CD14-positive monocyte (primary cell): ENCODE data around the gene PEX11A. TPM values are rescaled to one million over a fixed set of nuclear protein-coding genes. Genes with fewer than 3 reads are reported as not detected.
"Not testable (repeated sequence)": the region's sequence is repeated elsewhere in the genome, so short reads cannot be mapped to it uniquely, and the experiment has no call there.

Source experiments
- DNase-seq, 3 donors: peaks; one replicate each; pipeline ENCODE4 v3.0.0-alpha.2; 2011 to 2022
- H2AFZ ChIP-seq: 2 replicates; pipeline ENCODE4 v1.6.0; 2012; ENCODE audit warnings: mild to moderate bottlenecking, low read depth, low read length, inconsistent platforms; ENCODE audit not compliant: insufficient read depth, poor library complexity, severe bottlenecking
- H3K27ac ChIP-seq, 2 donors: 1 replicate in 1 of 2; 2 replicates in 1 of 2; pipeline ENCODE4 v1.5.1; 2012 to 2013; ENCODE audit warnings: low read length in 2 of 2, control low read depth in 1 of 2, inconsistent platforms in 1 of 2, low read depth in 1 of 2, mild to moderate bottlenecking in 1 of 2
- H3K27me3 ChIP-seq, 2 donors: one replicate each; pipeline versions ENCODE4 v1.6.0 to v1.6.1; 2011 to 2013; ENCODE audit warnings: low read length in 2 of 2; ENCODE audit not compliant: control insufficient read depth in 2 of 2, insufficient read depth in 2 of 2
- H3K36me3 ChIP-seq, 2 donors: replicated peaks in 1 of 2; 1 replicate in 1 of 2; 2 replicates in 1 of 2; pipeline versions ENCODE4 v1.5.1 to v1.6.1; 2012 to 2013; ENCODE audit warnings: low read length in 2 of 2, control low read depth in 1 of 2, inconsistent platforms in 1 of 2, mild to moderate bottlenecking in 1 of 2; ENCODE audit not compliant: insufficient read depth in 2 of 2, control insufficient read depth in 1 of 2
- H3K4me1 ChIP-seq, 2 donors: 1 replicate in 1 of 2; 2 replicates in 1 of 2; pipeline versions ENCODE4 v1.5.1 to v1.6.1; 2012 to 2013; ENCODE audit warnings: low read length in 2 of 2, control low read depth in 1 of 2, inconsistent platforms in 1 of 2, mild to moderate bottlenecking in 1 of 2, moderate library complexity in 1 of 2; ENCODE audit not compliant: insufficient read depth in 2 of 2, control insufficient read depth in 1 of 2
- H3K4me2 ChIP-seq: replicated peaks from 2 replicates; pipeline ENCODE3; 2012; ENCODE audit warnings: low read length, moderate library complexity, mild to moderate bottlenecking; ENCODE audit not compliant: poor library complexity, severe bottlenecking; ENCODE audit errors: extremely low read depth
- H3K4me3 ChIP-seq, 3 experiments: fragments of 200-600 bp in 1 of 3; sonication (generic) in 1 of 3; replicated peaks in 1 of 3; 1 replicate in 2 of 3; 2 replicates in 1 of 3; pipeline ENCODE4 v1.5.1; 2011 to 2013; ENCODE audit warnings: low read length in 3 of 3, mild to moderate bottlenecking in 3 of 3, control low read depth in 2 of 3, low read depth in 2 of 3, inconsistent platforms in 1 of 3, moderate library complexity in 1 of 3
- H3K79me2 ChIP-seq: 2 replicates; pipeline ENCODE4 v1.6.0; 2012; ENCODE audit warnings: mild to moderate bottlenecking, control low read depth, inconsistent platforms, low read length, moderate library complexity; ENCODE audit not compliant: insufficient read depth
- H3K9ac ChIP-seq: 2 replicates; pipeline ENCODE4 v1.6.0; 2017; ENCODE audit warnings: low read length, mild to moderate bottlenecking; ENCODE audit not compliant: insufficient read depth, poor library complexity, severe bottlenecking
- H3K9me3 ChIP-seq, 2 donors: replicated peaks in 1 of 2; 1 replicate in 1 of 2; 2 replicates in 1 of 2; pipeline versions ENCODE4 v1.5.1 to v1.6.1; 2012 to 2013; ENCODE audit warnings: low read length in 2 of 2, control low read depth in 1 of 2; ENCODE audit not compliant: control insufficient read depth in 1 of 2, insufficient read depth in 1 of 2
- H4K20me1 ChIP-seq: 2 replicates; pipeline ENCODE4 v1.6.0; 2012; ENCODE audit warnings: mild to moderate bottlenecking, low read length, control low read depth, moderate library complexity; ENCODE audit not compliant: insufficient read depth
- H3K27ac Mint-ChIP-seq, 7 donors: one replicate each; pipeline ENCODE4 v1.8.0; 2020; ENCODE audit warnings: mild to moderate bottlenecking in 7 of 7, mixed read lengths in 7 of 7, moderate library complexity in 6 of 7, inconsistent platforms in 2 of 7
- H3K27me3 Mint-ChIP-seq, 3 donors: one replicate each; pipeline ENCODE4 v1.8.0; 2021 to 2022; ENCODE audit warnings: low read depth in 3 of 3, mild to moderate bottlenecking in 3 of 3, mixed read lengths in 3 of 3, moderate library complexity in 3 of 3, inconsistent platforms in 1 of 3
- H3K36me3 Mint-ChIP-seq, 2 donors: one replicate each; pipeline ENCODE4 v1.8.0; 2020; ENCODE audit warnings: mixed read lengths in 2 of 2, inconsistent platforms in 1 of 2, mild to moderate bottlenecking in 1 of 2
- H3K4me1 Mint-ChIP-seq: one replicate; pipeline ENCODE4 v1.8.0; 2020; ENCODE audit warnings: mild to moderate bottlenecking, mixed read lengths
- H3K4me3 Mint-ChIP-seq, 2 donors: one replicate each; pipeline ENCODE4 v1.8.0; 2020; ENCODE audit warnings: mild to moderate bottlenecking in 2 of 2, mixed read lengths in 2 of 2, moderate library complexity in 1 of 2
- H3K9me3 Mint-ChIP-seq, 7 donors: one replicate each; pipeline ENCODE4 v1.8.0; 2020 to 2022; ENCODE audit warnings: mixed read lengths in 7 of 7, mild to moderate bottlenecking in 6 of 7, moderate library complexity in 6 of 7, inconsistent platforms in 2 of 7
- WGBS: methylation state at CpG from one replicate; pipeline ENCODE4 v1.1.5; 2013; ENCODE audit warnings: missing lambda C conversion rate; ENCODE audit not compliant: insufficient coverage; 5-methylcytosine and 5-hydroxymethylcytosine counted together
- intact Hi-C, 2 donors: fragments of 100-400 bp; cut with micrococcal nuclease; formaldehyde crosslinking; loops; one replicate each; pipeline versions ENCODE4 v1.15.0 to v1.15.1; 2023
- polyA plus RNA-seq, 3 donors: library from polyadenylated mRNA; depleted of rRNA in 1 of 3; unstranded in 2 of 3; stranded (reverse) in 1 of 3; fragments of 300-500 nt in 2 of 3; fragments of >200 nt in 1 of 3; fragmentation: Illumina TruSeq in 2 of 3; gene quantifications; 1 replicate in 2 of 3; 2 replicates in 1 of 3; pipeline ENCODE4 v1.2.3, GENCODE V29; 2012 to 2021
- TF ChIP-seq, protein P1 (sequence below): fragments of 200-600 bp; IDR thresholded peaks from one replicate; pipeline ENCODE4 v1.8.0; 2022; ENCODE audit warnings: antibody characterized with exemption, mild to moderate bottlenecking

PEX11A gene
- polyA plus RNA-seq, 3 donors, result 0.72 to 0.84 (median 0.75) TPM

DNA sequence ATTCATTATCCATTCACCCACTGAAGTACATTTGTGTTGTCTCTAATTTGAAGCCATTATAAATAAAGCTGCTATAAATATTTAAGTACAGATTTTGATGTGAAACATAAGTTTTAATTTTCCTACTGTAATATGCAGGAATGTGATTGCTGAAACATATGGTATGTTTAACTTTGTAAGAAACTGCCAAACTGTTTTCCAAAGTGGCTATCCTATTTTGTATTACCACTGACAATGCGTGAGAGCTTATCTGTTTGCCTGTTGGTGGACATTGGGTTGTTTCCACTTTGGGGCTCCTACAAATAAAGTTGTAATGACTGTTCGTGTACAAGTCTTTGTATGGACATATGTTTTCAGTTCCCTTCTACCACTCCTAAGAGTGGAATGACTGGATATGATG lies 2.5 kb upstream of the PEX11A start:
- Histone ChIP-seq H3K36me3 (no peaks in the 10 kb centered on the region), H3K9me3 (no peaks in the 10 kb centered on the region), H3K27ac (no peak overlapping the region), H3K9ac (no peak overlapping the region), H3K4me2 (no peak overlapping the region), H3K27me3 (no peaks in the 10 kb centered on the region), H3K4me3 (no peak overlapping the region), H2AFZ (no peak overlapping the region), H3K79me2 (no peaks in the 10 kb centered on the region), H4K20me1 (no peaks in the 10 kb centered on the region), H3K4me1 (peaks cover 11 to 14% of the 10 kb centered on the region in 2 donors)
- Mint-ChIP-seq H3K9me3 (peaks cover 0 to 2% (median 0%) of the 10 kb centered on the region in 7 donors), H3K27me3 (peaks cover 0 to 14% (median 12%) of the 10 kb centered on the region in 3 donors), H3K4me3 (no peak overlapping the region), H3K36me3 (no peaks in the 10 kb centered on the region), H3K27ac (no peak overlapping the region), H3K4me1 (peaks cover 14% of the 10 kb centered on the region)
- intact Hi-C loops, result no loop called here
- DNase-seq, result no peak
- TF ChIP-seq, protein P1, sequence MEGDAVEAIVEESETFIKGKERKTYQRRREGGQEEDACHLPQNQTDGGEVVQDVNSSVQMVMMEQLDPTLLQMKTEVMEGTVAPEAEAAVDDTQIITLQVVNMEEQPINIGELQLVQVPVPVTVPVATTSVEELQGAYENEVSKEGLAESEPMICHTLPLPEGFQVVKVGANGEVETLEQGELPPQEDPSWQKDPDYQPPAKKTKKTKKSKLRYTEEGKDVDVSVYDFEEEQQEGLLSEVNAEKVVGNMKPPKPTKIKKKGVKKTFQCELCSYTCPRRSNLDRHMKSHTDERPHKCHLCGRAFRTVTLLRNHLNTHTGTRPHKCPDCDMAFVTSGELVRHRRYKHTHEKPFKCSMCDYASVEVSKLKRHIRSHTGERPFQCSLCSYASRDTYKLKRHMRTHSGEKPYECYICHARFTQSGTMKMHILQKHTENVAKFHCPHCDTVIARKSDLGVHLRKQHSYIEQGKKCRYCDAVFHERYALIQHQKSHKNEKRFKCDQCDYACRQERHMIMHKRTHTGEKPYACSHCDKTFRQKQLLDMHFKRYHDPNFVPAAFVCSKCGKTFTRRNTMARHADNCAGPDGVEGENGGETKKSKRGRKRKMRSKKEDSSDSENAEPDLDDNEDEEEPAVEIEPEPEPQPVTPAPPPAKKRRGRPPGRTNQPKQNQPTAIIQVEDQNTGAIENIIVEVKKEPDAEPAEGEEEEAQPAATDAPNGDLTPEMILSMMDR, result no peak
- no CpG with 5 or more reads among the region's 2 CpGs for WGBS

DNA sequence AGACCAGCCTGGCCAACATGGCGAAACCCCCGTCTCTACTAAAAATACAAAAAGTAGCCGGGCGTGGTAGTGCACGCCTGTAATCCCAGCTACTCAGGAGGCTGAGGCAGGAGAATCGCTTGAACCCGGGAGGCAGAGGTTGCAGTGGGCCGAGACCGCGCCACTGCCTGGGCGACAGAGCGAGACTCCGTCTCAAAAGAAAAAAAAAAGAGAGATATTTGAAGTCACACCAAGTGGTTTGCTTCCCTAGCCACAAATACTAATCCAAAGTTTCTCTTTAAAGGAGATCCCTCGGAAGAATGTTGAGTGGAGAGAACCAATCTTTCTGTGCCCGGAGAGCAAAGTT lies 651 bp downstream of the PEX11A start:
- H3K27me3 Mint-ChIP-seq, H3K79me2 ChIP-seq, DNase-seq, H3K36me3 Mint-ChIP-seq, H3K27me3 ChIP-seq, H3K9me3 ChIP-seq, H4K20me1 ChIP-seq, H3K36me3 ChIP-seq, intact Hi-C loops, H3K9me3 Mint-ChIP-seq: not testable (repeated sequence)
- Histone ChIP-seq H3K27ac (peak overlapping the region in 1 of 2 donors; percentile 67), H3K4me3 (peak overlapping the region; percentile 85 to 99 (median 87)), H2AFZ (peak overlapping the region; percentile 100), H3K4me1 (peaks cover 11 to 14% of the 10 kb centered on the region in 2 donors), H3K4me2 (peak overlapping the region; percentile 100), H3K9ac (peak overlapping the region; percentile 68)
- peak overlapping the region in 3 of 7 donors; percentile 21 to 55 (median 54) for H3K27ac Mint-ChIP-seq
- H3K4me1 Mint-ChIP-seq, result peaks cover 14% of the 10 kb centered on the region
- H3K4me3 Mint-ChIP-seq, result peak overlapping the region; percentile 90 to 94
- WGBS, result 69% methylated on average over 9 of the region's 15 CpGs
